Limb (tissue), 2 donors: ENCODE results near the gene PLBD2.
"Not testable (repeated sequence)": the region's sequence is repeated elsewhere in the genome, so short reads cannot be mapped to it uniquely, and the experiment has no call there.

Experiments used
- DNase-seq, 2 donors: peaks; one replicate each; pipeline ENCODE4 v3.0.0-alpha.2; 2016; ENCODE audit errors: extremely low spot score in 2 of 2

Gene PLBD2

GRCh38 chr12:113333877-113334785 is 24.3 kb upstream of the PLBD2 start:
- no peak for DNase-seq

GRCh38 chr12:113334786-113335539 is 23.4 kb upstream of the PLBD2 start, which contains the start of gene SLC8B1:
SLC8B1 (minus strand) TSS chr12:113335109; CDS start chr12:113332878, 2,231 bp downstream.
- peak; percentile 77 to 94 for DNase-seq

- no peak for DNase-seq
Measured at GRCh38 chr12:113339540-113339939, 18.8 kb upstream of the PLBD2 start.

- DNase-seq: no peak
Measured at GRCh38 chr12:113340061-113340460, 18.3 kb upstream of the PLBD2 start.

GRCh38 chr12:113341535-113341934 is 16.9 kb upstream of the PLBD2 start:
- no peak for DNase-seq

- no peak for DNase-seq
Measured at GRCh38 chr12:113345318-113345717, 13.1 kb upstream of the PLBD2 start.

- no peak for DNase-seq
Measured at GRCh38 chr12:113346353-113346752, 12.0 kb upstream of the PLBD2 start.

- DNase-seq: no peak
Measured at GRCh38 chr12:113347107-113347506, 11.3 kb upstream of the PLBD2 start.

GRCh38 chr12:113347892-113348291 is 10.5 kb upstream of the PLBD2 start:
- DNase-seq: no peak

GRCh38 chr12:113348849-113349536 is 9.4 kb upstream of the PLBD2 start:
- DNase-seq: no peak

- no peak for DNase-seq
Measured at GRCh38 chr12:113351089-113351488, 7.3 kb upstream of the PLBD2 start.

- not testable (repeated sequence) for DNase-seq
Measured at GRCh38 chr12:113354192-113354591, 4.2 kb upstream of the PLBD2 start.

- peak; percentile 3 to 42 for DNase-seq
Measured at GRCh38 chr12:113359133-113359938, 949 bp downstream of the PLBD2 start.

GRCh38 chr12:113359939-113360748 is 1.8 kb downstream of the PLBD2 start:
- no peak for DNase-seq

- no peak for DNase-seq
Measured at GRCh38 chr12:113361574-113362370, 3.4 kb downstream of the PLBD2 start.

- no peak for DNase-seq
Measured at GRCh38 chr12:113364698-113365097, 6.3 kb downstream of the PLBD2 start.

- DNase-seq: no peak
Measured at GRCh38 chr12:113365639-113366395, 7.4 kb downstream of the PLBD2 start.

GRCh38 chr12:113366827-113367226 is 8.4 kb downstream of the PLBD2 start:
- DNase-seq: no peak

GRCh38 chr12:113368331-113368730 is 9.9 kb downstream of the PLBD2 start:
- no peak for DNase-seq
